Measurements from ENCODE around the gene RASIP1.

DNA sequence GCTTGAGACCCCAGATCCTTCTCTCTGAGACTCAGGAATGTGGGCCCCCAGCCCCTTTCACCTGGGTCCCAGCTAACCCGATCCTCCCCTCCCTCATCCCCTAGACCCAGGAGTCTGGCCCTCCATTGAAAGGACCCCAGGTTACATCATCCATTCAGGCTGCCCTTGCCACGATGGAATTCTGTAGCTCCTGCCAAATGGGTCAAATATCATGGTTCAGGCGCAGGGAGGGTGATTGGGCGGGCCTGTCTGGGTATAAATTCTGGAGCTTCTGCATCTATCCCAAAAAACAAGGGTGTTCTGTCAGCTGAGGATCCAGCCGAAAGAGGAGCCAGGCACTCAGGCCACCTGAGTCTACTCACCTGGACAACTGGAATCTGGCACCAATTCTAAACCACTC, 15.4 kb upstream of the RASIP1 start:
- TF ChIP-seq, protein P1, sequence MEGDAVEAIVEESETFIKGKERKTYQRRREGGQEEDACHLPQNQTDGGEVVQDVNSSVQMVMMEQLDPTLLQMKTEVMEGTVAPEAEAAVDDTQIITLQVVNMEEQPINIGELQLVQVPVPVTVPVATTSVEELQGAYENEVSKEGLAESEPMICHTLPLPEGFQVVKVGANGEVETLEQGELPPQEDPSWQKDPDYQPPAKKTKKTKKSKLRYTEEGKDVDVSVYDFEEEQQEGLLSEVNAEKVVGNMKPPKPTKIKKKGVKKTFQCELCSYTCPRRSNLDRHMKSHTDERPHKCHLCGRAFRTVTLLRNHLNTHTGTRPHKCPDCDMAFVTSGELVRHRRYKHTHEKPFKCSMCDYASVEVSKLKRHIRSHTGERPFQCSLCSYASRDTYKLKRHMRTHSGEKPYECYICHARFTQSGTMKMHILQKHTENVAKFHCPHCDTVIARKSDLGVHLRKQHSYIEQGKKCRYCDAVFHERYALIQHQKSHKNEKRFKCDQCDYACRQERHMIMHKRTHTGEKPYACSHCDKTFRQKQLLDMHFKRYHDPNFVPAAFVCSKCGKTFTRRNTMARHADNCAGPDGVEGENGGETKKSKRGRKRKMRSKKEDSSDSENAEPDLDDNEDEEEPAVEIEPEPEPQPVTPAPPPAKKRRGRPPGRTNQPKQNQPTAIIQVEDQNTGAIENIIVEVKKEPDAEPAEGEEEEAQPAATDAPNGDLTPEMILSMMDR (IDR thresholded peaks at IDR 0.05) = no peak
- no peak for TF ChIP-seq ZFX (IDR thresholded peaks at IDR 0.05; ENCODE audit: borderline replicate concordance)

All from 22Rv1 (cell line).